NCI-H345 (cell line): ENCODE data around the gene DPEP1.
"Not testable (repeated sequence)": the region's sequence is repeated elsewhere in the genome, so short reads cannot be mapped to it uniquely, and the experiment has no call there.

Source experiments
- DNase-seq: peaks from one replicate; lab custom pipeline; 2025; lab: John Stamatoyannopoulos, UW

Gene DPEP1

DNA sequence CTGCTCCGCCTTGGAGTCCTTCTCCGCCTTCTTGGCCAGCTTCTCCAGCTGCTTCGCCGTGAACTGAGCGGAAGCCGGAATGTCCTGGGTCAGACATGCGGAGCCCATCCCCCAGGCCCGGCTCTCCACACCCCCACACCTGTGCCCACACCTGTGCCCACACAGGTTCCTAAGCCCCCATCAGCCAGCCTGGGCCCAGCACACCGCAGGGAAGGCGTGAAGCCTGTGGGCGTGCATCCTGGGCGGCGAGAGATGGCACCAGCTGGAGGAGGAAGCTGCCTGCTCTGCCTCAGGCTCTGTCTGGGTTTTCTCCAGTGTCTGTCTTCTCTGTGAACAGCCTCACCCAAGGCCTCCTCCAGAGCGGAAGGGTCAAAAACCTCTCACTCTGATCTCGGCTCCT is 38.1 kb downstream of the DPEP1 start:
- DNase-seq = no peak

GRCh38 chr16:89653656-89654295 is 40.3 kb downstream of the DPEP1 start:
- no peak for DNase-seq

DNA sequence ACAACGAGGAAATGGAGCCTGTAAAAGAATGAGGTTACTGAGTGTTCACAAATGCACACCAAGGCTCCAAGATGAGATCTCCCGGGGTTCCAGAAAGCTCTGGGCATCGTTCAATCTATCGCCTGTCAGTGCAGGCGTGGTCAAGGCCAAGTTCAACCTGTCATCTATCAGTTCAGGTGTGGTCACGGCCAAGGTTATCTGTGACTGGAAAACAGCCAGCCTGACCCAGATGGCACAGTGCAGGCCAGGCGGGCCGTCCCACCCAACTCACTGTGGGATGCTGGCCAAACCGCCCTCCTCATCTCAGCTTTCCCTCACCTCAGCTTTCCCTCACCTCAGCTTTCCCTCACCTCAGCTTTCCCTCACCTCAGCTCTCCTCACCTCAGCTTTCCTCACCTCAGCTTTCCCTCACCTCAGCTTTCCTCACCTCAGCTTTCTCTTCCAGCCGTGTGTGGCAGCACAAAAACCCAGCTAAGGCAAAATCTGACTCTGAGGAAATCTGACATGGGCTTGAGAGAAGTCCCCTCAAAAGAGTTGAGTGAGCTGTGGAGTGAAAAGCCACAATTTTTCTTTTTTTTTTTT is 41.7 kb downstream of the DPEP1 start:
- no peak for DNase-seq

DNA sequence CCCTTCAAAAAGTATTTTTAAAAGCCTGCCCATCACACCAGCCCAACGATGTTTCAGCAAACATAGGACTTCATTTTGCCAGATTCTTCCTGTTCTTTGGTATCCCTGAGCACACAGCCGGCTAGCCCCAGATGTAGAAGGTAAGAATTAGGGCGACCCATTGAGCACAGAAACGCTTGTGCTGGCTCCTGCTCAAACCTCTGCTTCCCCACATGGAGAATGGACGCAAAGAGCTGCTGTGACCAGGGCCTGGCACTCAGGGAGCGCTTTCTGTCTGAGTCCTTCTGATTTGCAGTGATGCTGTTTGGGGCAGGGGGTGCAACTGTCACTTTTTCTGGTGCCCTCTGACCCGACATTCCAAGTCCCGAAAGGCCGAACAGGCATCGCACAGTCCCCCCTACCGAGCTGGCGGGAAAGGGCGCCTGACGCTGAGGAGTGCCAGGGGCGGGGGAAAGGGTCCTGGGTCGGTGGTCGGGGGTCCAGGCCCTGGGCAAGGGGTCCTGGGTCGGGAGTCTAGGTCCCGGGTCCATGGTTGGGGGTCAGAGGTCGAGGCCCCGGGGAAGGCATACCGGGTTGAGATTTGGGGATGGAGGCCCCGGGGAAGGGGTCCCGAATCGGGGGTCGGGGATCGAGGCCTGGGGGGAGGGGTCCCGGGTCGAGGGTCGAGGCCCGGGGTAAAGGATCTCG is 43.1 kb downstream of the DPEP1 start:
- DNase-seq = no peak

DNA sequence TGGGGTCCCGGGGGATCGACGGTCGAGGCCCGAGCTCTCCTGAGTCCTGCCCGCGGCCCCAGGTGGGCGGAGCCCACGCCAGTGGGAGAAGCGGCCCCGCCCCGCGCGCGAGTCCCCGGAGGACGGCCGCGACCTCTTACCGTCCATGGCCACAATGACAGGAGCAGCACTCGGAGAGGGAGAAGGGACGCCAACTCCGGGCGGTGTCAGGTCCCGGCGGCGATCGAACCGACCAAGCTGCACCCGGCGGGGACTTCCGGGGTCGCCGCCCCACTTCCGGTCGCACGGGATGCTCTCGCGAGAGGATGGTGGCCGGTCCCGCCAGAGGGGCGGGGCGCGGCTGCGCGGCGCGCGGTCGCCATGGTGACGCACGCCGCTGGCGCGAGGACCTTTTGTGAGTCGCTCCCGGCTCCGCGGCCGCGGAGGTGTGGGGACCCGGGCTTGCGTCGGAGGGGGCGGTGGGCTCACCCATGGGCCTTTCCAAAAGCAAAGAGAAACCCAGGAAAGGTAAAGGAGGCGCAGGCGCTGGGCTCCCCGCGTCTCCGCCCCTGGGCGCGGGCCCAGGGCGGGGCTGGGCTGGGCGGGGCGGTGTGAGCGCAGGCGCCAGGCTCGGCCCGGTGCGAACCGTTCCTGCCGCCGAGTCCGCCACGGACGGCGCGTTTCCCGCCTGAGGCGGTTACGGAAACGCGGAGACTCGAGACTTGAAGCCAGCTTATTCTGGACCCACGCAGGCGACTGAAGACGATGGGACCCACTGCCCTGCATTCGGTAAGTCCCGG is 44.2 kb downstream of the DPEP1 start, which contains the start of the genes CHMP1A and SPATA33:
TSS of gene CHMP1A (minus strand) at position 267 of the 779 bp plus-strand sequence. CDS start at position 147, 120 bp downstream.
TSS of gene SPATA33 (plus strand) at position 395 of the 779 bp plus-strand sequence. CDS start at position 471, 76 bp downstream.
- peak; percentile 83 for DNase-seq

GRCh38 chr16:89658221-89658879 is 44.9 kb downstream of the DPEP1 start:
- DNase-seq = no peak

- DNase-seq = no peak
Observed at GRCh38 chr16:89660146-89660545, 46.7 kb downstream of the DPEP1 start.

DNA sequence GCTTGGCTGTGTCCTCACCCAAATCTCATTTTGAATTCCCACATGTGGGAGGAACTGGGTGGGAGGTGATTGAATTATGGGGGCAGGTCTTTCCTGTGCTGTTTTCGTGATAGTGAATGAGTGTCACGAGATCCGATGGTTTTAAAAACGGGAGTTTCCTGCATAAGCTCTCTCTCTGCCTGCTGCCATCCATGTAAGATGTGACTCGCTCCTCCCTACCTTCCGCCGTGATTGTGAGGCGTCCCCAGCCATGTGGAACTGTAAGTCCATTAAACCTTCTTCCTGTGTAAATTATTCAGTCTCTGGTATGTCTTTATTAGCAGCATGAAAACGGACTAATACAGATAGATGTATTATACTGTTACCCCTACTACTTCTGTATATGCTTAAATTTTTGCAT is 47.8 kb downstream of the DPEP1 start:
- no peak for DNase-seq

GRCh38 chr16:89664238-89664637 is 50.8 kb downstream of the DPEP1 start:
- DNase-seq = not testable (repeated sequence)

DNA sequence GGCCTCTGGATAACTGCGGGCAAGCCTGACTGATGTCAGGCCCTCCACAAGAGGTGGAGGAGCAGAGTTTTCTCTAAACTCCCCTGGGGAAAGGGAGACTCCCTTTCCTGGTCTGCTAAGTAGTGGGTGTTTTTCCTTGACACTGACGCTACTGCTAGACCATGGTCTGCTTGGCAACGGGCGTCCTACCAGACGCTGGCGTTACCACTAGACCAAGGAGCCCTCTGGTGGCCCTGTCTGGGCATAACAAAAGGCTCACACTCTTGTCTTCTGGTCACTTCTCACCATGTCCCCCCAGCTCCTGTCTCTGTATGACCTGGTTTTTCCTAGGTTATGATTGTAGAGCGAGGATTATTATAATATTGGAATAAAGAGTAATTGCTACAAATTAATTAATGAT is 53.6 kb downstream of the DPEP1 start:
- not testable (repeated sequence) for DNase-seq

- no peak for DNase-seq
Observed at GRCh38 chr16:89667633-89668032, 54.2 kb downstream of the DPEP1 start.

GRCh38 chr16:89668790-89669158 is 55.3 kb downstream of the DPEP1 start:
- no peak for DNase-seq

DNA sequence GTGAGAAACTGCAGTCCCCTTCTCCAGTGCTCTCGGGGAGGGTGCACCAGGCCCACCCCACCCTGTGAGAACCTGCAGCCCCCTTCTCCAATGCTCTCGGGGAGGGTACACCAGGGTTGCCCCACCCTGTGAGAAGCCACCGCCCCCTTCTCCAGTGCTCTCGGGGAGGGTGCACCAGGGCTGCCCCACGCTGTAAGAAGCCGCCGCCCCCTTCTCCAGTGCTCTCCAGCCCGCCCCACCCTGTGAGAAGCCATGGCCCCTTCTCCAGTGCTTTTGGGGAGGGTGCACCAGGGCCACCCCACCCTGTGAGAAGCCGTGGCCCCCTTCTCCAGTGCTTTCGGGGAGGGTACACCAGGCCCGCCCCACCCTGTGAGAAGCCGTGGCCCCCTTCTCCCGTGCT is 56.3 kb downstream of the DPEP1 start:
- no peak for DNase-seq

DNA sequence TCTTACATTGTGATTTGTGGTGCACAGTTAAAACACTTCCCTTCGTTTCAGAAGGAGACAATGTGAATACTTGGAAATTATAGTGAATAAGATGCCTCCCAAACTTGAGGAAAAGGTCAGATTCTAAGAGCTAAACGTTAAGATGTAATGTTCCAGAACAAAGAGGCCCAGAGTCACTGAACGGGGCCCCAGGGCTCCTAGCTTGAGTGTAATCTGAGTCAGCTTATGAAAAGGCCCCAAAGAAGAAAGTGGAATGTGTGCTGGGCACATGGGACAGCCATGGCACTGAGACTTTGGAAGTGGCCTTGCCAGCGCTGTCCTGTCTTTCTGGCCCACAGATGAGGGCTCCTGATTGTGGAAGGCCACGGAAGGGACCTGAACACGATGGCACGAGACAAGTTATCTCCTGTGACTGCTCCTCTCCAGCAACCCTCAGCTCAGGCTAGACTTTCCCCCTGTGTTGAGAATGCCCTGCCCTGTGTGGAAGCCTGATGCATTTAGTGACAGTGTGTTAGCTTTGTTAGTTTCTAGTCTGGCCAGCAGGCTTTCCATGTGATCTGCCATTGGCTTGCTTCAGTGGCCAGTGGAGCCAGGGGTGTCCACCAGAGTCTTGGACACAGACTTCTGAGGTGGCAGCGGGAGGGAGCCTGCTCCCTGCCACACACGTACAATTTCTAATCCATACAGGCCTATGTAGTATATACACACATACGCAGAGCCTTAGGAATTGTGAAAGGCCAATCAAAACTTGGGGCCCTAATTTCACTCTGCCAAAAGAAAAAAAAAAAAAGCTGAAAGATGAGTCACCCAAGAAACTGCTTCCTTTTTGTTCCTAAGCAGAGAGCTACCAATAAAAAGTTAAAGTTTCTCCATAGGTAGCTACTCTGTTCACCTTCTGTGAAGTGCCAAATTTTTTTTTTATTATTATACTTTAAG is 57.3 kb downstream of the DPEP1 start:
- no peak for DNase-seq

DNA sequence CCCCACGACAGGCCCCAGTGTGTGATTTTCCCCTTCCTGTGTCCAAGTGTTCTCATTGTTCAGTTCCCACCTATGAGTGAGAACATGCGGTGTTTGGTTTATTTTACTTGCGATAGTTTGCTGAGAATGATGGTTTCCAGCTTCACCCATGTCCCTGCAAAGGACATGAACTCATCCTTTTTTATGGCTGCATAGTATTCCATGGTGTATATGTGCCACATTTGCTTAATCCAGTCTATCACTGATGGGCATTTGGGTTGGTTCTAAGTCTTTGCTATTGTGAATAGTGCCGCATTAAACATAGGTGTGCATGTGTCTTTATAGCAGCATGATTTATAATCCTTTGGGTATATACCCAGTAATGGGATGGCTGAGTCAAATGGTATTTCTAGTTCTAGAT is 58.1 kb downstream of the DPEP1 start:
- not testable (repeated sequence) for DNase-seq

DNA sequence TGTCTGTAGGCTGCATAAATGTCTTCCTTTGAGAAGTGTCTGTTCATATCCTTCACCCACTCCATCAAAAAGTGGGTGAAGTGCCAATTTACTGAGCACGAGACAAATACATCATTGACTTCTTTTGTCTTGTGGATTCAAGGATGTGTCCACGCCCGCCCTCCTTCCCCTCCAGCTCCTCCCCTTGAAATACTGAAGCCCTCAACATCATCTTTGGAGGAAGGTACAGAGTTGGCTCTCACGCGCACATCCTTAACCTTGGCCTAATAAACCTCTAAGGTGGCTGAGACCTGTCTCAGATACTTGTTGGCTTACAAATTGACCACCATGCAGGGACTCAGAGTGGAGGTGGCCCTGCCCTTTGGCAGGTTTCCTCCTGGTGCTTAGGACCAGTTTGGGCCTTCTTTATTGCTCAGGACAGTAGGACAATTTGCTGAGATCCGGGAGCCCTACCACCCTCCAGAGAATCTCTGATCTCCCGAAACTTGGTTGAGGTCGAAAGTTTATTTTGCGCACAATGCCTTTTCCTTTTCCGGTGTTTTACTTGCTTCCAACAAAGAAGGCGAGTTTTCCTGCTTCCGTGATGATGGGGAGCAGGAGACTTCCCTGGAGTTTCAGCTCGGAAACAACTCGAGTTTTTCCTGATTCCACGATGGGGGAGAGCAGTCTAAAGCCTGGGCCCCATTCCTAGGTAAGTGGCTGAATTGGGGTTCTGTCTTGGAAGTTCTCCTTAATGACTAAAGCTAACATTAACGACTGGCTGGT is 58.9 kb downstream of the DPEP1 start:
- no peak for DNase-seq

- no peak for DNase-seq
Observed at GRCh38 chr16:89678258-89678657, 64.8 kb downstream of the DPEP1 start.

GRCh38 chr16:89685916-89686315 is 72.5 kb downstream of the DPEP1 start:
- no peak for DNase-seq

DNA sequence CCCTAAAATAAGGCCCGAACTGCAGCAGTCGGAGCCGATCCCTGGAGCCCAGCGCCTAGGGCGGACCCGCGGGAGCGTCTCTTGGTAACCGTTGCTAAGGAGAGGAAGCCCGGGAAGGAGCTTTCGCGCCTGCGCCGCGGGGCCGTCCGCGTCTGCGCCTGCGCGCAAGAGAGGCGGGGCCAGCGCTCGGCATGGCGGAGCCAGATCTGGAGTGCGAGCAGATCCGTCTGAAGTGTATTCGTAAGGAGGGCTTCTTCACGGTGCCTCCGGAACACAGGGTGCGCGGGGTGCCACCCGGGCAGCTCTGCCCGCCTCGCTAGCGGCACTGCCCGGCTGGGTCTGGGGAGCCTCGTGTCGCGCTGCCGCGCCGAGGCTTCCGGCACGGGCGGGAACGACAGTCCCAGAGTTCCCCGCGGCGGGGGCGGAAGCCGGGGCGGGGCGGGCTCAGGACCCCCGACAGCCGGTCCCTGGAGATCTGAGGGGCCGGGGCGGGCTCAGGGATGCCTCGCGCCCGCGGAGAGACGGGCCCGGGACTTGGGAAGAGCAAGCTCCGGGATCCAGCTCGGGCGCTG is 73.2 kb downstream of the DPEP1 start, which contains the start of gene CDK10:
TSS of gene CDK10 (plus strand) at position 170 of the 572 bp plus-strand sequence. CDS start at position 192, 22 bp downstream.
- DNase-seq = peak; percentile 86
